Erythroblast (primary cell): ENCODE results near the gene COL5A1.

ENCODE experiments used
- DNase-seq, 2 experiments: peaks; one replicate each; lab custom pipeline; 2025; lab: John Stamatoyannopoulos, UW
- GATA1 ChIP-seq: IDR thresholded peaks from 2 replicates; pipeline ENCODE4 v1.6.1; 2011; ENCODE audit warnings: low read depth, mild to moderate bottlenecking, control low read depth, low read length, moderate library complexity
- POLR2A ChIP-seq: IDR thresholded peaks from 2 replicates; pipeline ENCODE4 v1.6.1; 2011; ENCODE audit warnings: mild to moderate bottlenecking, low read length

The COL5A1 gene

GRCh38 chr9:134782921-134783698, 141.5 kb downstream of the COL5A1 start:
- no peak for DNase-seq
- TF ChIP-seq POLR2A (no peak), GATA1 (no peak)

GRCh38 chr9:134783699-134784039, 142.1 kb downstream of the COL5A1 start:
- DNase-seq, result no peak
- TF ChIP-seq POLR2A, result no peak
- TF ChIP-seq GATA1, result no peak

- DNase-seq, result no peak
- TF ChIP-seq GATA1, result no peak
- no peak for TF ChIP-seq POLR2A
Observed at GRCh38 chr9:134784577-134785305, 143.1 kb downstream of the COL5A1 start.

- no peak for DNase-seq
- no peak for TF ChIP-seq GATA1
- no peak for TF ChIP-seq POLR2A
Observed at GRCh38 chr9:134785325-134786108, 143.9 kb downstream of the COL5A1 start.

GRCh38 chr9:134787601-134788531, 146.3 kb downstream of the COL5A1 start:
- TF ChIP-seq POLR2A, result no peak
- no peak for TF ChIP-seq GATA1
- no peak for DNase-seq

- TF ChIP-seq POLR2A (no peak), GATA1 (no peak)
- no peak for DNase-seq
Observed at GRCh38 chr9:134789168-134789567, 147.6 kb downstream of the COL5A1 start.

- DNase-seq, result no peak
- TF ChIP-seq GATA1 (no peak), POLR2A (no peak)
Observed at GRCh38 chr9:134791009-134791408, 149.4 kb downstream of the COL5A1 start.

- TF ChIP-seq POLR2A, result no peak
- no peak for TF ChIP-seq GATA1
- no peak for DNase-seq
Observed at GRCh38 chr9:134792627-134793026, 151.0 kb downstream of the COL5A1 start.

GRCh38 chr9:134793288-134794188, 151.9 kb downstream of the COL5A1 start:
- no peak for TF ChIP-seq GATA1
- TF ChIP-seq POLR2A, result no peak

GRCh38 chr9:134794663-134795370, 153.2 kb downstream of the COL5A1 start:
- TF ChIP-seq GATA1, result no peak
- no peak for TF ChIP-seq POLR2A

More at GRCh38 chr9:134793288-134794188, 151.9 kb downstream of the COL5A1 start:
- peak in 1 of 2 experiments; percentile 4 for DNase-seq

GRCh38 chr9:134795446-134795845, 153.8 kb downstream of the COL5A1 start:
- no peak for DNase-seq
- TF ChIP-seq POLR2A (no peak), GATA1 (no peak)

More at GRCh38 chr9:134794663-134795370, 153.2 kb downstream of the COL5A1 start:
- no peak for DNase-seq
